Measurements from ENCODE around the gene ADCY5.

ADCY5 gene

DNA sequence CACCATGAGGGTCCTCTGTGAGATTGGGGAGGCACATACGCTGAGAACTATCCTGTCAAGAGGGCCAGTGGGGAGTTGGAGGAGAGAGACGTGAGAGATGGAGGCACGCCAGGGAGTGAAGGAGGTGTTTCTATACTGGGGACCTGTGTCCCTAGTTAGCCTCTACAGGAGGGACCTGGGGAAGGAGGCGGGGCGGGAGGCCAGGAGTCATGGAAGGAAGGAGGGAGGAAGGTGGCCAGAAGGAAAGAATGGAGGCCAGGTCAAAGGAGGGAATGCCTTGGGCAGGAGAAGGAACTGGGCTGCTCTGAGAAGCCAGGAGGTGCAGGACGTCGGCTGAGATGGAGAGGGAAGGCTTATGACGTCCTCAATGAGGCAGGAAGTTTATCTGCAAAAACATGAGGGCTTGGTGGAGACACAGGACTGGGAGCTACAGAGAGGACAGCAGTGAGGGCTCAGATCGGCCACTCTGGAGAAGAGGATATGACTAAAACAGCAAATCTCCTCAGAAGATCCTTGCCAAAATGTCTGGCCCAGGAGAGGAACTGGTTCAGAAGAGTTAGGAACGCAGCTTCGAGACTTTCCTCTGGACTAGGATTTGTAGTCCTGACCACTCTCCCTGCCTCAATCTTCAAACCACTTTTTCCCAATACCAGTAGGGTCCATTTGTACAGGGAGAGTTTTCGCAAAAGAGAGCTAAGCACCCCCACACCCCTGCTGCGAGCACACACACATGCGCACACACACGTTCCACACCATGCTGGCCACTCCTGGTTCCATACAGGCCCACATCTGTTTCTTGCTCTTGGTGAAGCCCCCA is 59.9 kb downstream of the ADCY5 start:
- H3K4me2 ChIP-seq (ENCODE audit: low read length) = no peak overlapping the region
- H3K27me3 ChIP-seq (ENCODE audit: control insufficient read depth, insufficient read depth, low read length) = peaks cover 69% of the 10 kb centered on the region
- no peaks in the 10 kb centered on the region for H3K36me3 ChIP-seq (ENCODE audit: insufficient read depth, low read length)
- H3K9ac ChIP-seq (ENCODE audit: low read depth, low read length) = no peak overlapping the region
- no peaks in the 10 kb centered on the region for H3K9me3 ChIP-seq (replicated peaks; ENCODE audit: low read length)
- H3K4me3 ChIP-seq (ENCODE audit: low read length) = no peak overlapping the region
- H3K4me1 ChIP-seq (ENCODE audit: control insufficient read depth, insufficient read depth, low read length) = no peaks in the 10 kb centered on the region

DNA sequence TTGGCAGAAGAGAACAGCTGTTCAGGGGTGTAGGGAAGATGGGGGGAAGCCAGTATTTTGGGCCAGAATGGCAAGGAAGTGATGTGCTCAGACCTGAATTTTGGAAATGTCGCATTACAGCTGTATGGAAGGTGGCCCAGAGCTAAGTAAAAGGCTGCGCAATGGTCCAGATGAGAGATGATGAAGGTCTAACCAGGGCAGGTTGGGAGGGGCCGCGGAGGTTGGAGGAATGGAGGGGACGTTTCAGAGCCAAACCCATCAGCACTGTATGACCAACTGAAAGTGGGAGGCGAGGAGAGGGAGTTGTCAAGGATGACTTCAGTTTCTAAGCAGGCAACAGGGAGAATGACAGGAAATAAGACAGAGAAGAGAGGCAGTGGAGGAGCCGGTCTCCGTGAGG is 60.8 kb downstream of the ADCY5 start:
- Histone ChIP-seq H3K9me3 (replicated peaks; ENCODE audit: low read length) (no peaks in the 10 kb centered on the region), H3K4me2 (ENCODE audit: low read length) (no peak overlapping the region), H3K36me3 (ENCODE audit: insufficient read depth, low read length) (no peaks in the 10 kb centered on the region), H3K27me3 (ENCODE audit: control insufficient read depth, insufficient read depth, low read length) (peaks cover 75% of the 10 kb centered on the region), H3K4me1 (ENCODE audit: control insufficient read depth, insufficient read depth, low read length) (no peaks in the 10 kb centered on the region), H3K4me3 (ENCODE audit: low read length) (no peak overlapping the region), H3K9ac (ENCODE audit: low read depth, low read length) (no peak overlapping the region)

DNA sequence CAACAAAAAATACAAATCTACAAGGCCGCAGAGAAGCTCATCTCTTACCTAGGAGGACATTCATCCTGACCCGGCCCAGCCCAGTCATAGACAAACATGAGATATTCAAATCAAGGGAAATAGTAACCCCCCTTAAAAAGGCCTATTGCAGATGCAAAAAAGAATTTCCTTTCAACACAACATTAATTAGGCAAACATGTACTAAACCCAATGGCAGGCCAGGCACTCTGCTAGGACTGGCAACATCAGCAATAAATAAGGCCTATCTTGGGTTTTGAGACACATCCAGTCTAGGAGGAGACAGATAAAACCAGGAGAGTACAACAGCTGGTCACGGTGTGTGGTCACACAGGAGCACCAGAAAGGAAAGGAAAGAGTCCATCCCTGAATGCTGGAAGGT is 61.4 kb downstream of the ADCY5 start:
- Histone ChIP-seq H3K4me1 (ENCODE audit: control insufficient read depth, insufficient read depth, low read length) (no peaks in the 10 kb centered on the region), H3K36me3 (ENCODE audit: insufficient read depth, low read length) (no peaks in the 10 kb centered on the region), H3K27me3 (ENCODE audit: control insufficient read depth, insufficient read depth, low read length) (peaks cover 75% of the 10 kb centered on the region), H3K4me2 (ENCODE audit: low read length) (no peak overlapping the region), H3K9me3 (replicated peaks; ENCODE audit: low read length) (no peaks in the 10 kb centered on the region), H3K4me3 (ENCODE audit: low read length) (no peak overlapping the region), H3K9ac (ENCODE audit: low read depth, low read length) (no peak overlapping the region)

DNA sequence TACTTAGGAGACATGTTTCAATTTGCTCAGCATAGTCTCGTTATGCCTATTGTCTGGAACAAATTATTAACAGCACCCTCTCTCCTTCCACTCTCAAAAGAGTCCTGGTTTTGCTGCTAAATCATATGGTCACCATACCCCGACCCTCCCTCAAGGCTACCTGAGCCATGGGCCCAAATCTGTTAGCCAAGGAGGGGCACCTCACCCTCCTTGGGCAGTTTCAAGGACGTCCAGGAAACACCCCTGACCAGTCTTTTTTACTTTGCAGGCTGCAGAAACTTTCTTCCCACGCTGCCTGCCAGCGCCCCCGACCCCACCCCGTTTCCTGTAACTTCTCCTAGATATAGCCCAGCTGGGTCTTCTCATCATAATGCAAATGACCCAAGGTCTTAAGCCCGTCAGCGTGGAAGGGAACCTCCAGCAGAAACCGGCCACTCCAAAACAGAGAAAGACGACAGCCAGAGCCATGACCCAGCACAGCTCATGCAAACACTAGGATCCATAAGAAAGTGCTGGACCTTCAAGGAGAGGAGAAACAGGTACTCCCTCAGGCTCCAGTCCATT is 62.3 kb downstream of the ADCY5 start:
- Histone ChIP-seq H3K4me2 (ENCODE audit: low read length) (no peak overlapping the region), H3K36me3 (ENCODE audit: insufficient read depth, low read length) (no peaks in the 10 kb centered on the region), H3K4me3 (ENCODE audit: low read length) (no peak overlapping the region), H3K9ac (ENCODE audit: low read depth, low read length) (no peak overlapping the region), H3K27me3 (ENCODE audit: control insufficient read depth, insufficient read depth, low read length) (peaks cover 74% of the 10 kb centered on the region), H3K4me1 (ENCODE audit: control insufficient read depth, insufficient read depth, low read length) (no peaks in the 10 kb centered on the region), H3K9me3 (replicated peaks; ENCODE audit: low read length) (no peaks in the 10 kb centered on the region)

DNA sequence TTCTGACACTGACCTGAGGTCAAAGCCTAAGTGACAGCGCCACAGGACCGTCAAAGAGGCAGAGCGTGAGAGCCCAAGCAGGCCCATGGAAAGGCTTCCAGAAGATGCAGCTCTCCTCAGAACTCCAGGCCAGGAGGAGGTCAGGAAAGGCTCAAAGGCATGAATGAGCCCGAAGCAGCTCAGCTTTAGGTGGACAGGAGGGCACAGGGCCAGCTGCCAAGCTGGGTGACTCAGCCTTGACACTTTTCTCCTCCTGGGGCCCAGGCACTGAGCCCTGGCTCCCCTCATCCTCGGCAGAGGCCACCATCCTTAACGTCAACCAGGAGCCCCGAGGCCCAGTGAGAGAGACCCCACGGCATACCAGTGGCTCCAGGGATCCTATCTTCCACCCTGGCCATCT is 62.9 kb downstream of the ADCY5 start:
- Histone ChIP-seq H3K9ac (ENCODE audit: low read depth, low read length) (no peak overlapping the region), H3K4me1 (ENCODE audit: control insufficient read depth, insufficient read depth, low read length) (no peaks in the 10 kb centered on the region), H3K36me3 (ENCODE audit: insufficient read depth, low read length) (no peaks in the 10 kb centered on the region), H3K4me2 (ENCODE audit: low read length) (no peak overlapping the region), H3K4me3 (ENCODE audit: low read length) (no peak overlapping the region), H3K9me3 (replicated peaks; ENCODE audit: low read length) (no peaks in the 10 kb centered on the region), H3K27me3 (ENCODE audit: control insufficient read depth, insufficient read depth, low read length) (peaks cover 74% of the 10 kb centered on the region)

DNA sequence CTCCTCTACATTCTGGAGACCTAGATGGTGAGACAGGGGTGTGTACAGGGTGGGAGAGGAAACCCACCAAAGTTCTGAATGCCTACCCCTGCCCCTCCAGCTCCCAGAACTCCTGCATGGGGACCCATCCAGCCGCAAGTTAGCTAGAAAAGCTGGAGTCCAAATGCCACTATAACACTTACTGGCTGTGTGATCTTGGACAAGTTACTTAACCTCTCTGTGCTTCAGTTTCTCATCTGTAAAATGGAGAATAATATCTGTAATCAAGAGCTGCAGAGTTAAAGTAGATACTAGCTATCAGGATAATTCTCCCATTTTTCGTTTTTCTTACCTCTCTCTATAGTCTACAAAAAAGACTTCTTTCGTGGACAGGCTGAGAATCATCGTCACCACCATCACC is 63.4 kb downstream of the ADCY5 start:
- no peak overlapping the region for H3K4me3 ChIP-seq (ENCODE audit: low read length)
- H3K9ac ChIP-seq (ENCODE audit: low read depth, low read length) = no peak overlapping the region
- H3K4me2 ChIP-seq (ENCODE audit: low read length) = no peak overlapping the region
- no peaks in the 10 kb centered on the region for H3K4me1 ChIP-seq (ENCODE audit: control insufficient read depth, insufficient read depth, low read length)
- no peaks in the 10 kb centered on the region for H3K36me3 ChIP-seq (ENCODE audit: insufficient read depth, low read length)
- no peaks in the 10 kb centered on the region for H3K9me3 ChIP-seq (replicated peaks; ENCODE audit: low read length)
- H3K27me3 ChIP-seq (ENCODE audit: control insufficient read depth, insufficient read depth, low read length) = peaks cover 75% of the 10 kb centered on the region

DNA sequence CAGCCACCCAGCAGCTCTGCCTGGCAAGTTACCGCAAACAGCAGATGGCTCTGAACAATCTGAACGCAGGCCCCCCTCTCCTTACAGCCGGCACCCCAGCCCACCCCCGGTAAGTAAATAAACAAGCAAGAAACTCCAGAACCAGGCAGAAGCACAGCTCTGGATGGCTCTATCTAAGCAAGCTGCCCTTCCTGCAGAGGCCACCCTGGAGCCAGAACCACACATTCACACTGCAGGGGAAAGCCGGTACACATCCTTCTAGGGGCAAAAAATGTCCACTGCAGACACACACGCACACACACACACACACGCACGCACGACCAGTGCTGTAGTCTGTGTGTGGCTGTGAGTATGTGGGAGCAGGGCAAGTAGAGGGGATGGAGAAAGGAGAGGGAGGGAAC is 63.9 kb downstream of the ADCY5 start:
- Histone ChIP-seq H3K9me3 (replicated peaks; ENCODE audit: low read length) (no peaks in the 10 kb centered on the region), H3K4me1 (ENCODE audit: control insufficient read depth, insufficient read depth, low read length) (no peaks in the 10 kb centered on the region), H3K4me3 (ENCODE audit: low read length) (no peak overlapping the region), H3K4me2 (ENCODE audit: low read length) (no peak overlapping the region), H3K36me3 (ENCODE audit: insufficient read depth, low read length) (no peaks in the 10 kb centered on the region), H3K27me3 (ENCODE audit: control insufficient read depth, insufficient read depth, low read length) (peaks cover 75% of the 10 kb centered on the region), H3K9ac (ENCODE audit: low read depth, low read length) (no peak overlapping the region)

DNA sequence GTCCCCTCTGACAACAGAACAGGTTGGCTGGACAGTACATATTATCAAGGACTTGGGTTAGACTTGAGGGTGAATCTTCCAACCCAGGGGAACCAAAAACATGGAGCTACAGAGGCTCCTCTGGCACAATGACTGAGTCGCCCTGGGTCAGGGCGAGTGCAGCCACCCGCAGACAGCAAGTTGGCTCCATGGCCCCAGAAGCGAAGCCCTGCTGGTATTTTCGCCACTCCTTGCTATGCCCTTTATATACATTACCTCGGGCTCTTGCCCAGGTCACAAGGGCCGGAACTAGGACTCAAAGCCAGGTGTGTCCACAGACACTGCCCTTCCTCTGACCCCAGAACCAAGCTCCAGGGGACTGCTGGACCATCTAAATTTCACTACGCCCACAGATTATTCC is 64.6 kb downstream of the ADCY5 start:
- H3K4me1 ChIP-seq (ENCODE audit: control insufficient read depth, insufficient read depth, low read length) = no peaks in the 10 kb centered on the region
- H3K9ac ChIP-seq (ENCODE audit: low read depth, low read length) = no peak overlapping the region
- H3K4me2 ChIP-seq (ENCODE audit: low read length) = no peak overlapping the region
- H3K36me3 ChIP-seq (ENCODE audit: insufficient read depth, low read length) = no peaks in the 10 kb centered on the region
- H3K9me3 ChIP-seq (replicated peaks; ENCODE audit: low read length) = no peaks in the 10 kb centered on the region
- H3K27me3 ChIP-seq (ENCODE audit: control insufficient read depth, insufficient read depth, low read length) = peaks cover 70% of the 10 kb centered on the region
- no peak overlapping the region for H3K4me3 ChIP-seq (ENCODE audit: low read length)

DNA sequence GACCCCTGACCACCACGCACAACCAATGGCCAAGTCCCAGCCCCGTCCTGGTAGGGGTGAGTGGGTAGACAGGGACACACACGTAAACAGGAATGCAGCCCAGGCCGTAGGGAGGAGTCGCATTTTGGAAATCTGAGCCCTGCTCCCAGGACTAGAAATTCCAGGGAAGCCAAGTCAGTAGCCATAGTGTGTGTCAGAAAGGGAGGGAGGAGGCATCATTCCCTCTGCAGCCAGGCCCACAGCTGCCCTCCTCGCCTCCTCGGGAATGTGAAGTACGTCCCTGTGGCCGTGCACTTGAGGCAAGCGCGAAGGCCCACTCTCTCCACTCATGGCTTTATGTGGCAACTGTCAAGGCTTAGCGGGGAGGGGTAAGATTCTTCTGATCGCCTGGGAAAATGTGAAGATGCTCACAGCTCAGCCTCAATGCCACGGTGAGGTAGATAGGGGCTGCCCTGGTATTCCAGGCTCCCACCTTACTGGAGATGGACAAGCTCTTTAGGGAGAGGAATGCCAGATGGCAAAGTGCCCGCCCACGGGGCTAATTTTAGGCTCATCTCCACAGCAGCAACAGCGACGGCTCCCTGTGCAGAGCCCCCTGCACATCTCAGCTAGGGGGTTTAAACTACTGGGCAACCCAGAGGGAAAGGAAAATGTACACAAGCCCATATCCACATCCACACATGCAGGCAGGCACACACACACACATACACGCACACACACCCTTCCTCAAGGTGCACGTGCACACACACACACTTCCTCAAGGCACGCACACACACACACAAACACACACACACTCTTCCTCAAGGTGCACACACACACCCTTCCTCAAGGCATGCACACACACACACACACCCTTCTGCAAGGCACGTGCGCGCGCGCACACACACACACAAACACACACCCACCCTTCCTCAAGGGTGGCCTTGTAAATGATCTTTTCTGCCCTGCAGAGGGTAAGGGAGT is 65.5 kb downstream of the ADCY5 start:
- no peak overlapping the region for H3K4me2 ChIP-seq (ENCODE audit: low read length)
- peaks cover 68% of the 10 kb centered on the region for H3K27me3 ChIP-seq (ENCODE audit: control insufficient read depth, insufficient read depth, low read length)
- no peak overlapping the region for H3K4me3 ChIP-seq (ENCODE audit: low read length)
- H3K9ac ChIP-seq (ENCODE audit: low read depth, low read length) = no peak overlapping the region
- no peaks in the 10 kb centered on the region for H3K9me3 ChIP-seq (replicated peaks; ENCODE audit: low read length)
- H3K36me3 ChIP-seq (ENCODE audit: insufficient read depth, low read length) = no peaks in the 10 kb centered on the region
- no peaks in the 10 kb centered on the region for H3K4me1 ChIP-seq (ENCODE audit: control insufficient read depth, insufficient read depth, low read length)

DNA sequence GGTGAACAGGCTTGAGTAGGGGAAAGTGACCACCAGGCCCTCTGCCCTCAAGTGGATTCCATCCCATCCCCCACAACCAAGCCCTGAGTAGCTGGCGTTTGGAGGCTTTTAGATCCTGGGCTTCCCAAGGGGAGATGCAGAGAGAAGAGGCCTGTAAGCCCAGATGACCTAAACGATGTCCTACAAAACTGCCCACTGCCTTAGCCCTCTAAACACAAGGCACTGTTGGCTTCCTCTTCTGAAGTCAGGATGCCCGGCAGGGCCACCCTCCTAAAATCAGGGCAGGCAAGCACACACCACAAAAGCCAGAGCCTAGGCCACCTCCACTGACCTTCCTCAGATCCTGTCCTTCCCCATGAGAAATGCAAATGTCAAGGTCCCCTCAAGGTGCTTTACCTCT is 68.6 kb downstream of the ADCY5 start:
- Histone ChIP-seq H3K27me3 (ENCODE audit: control insufficient read depth, insufficient read depth, low read length) (peaks cover 62% of the 10 kb centered on the region), H3K36me3 (ENCODE audit: insufficient read depth, low read length) (no peaks in the 10 kb centered on the region), H3K9ac (ENCODE audit: low read depth, low read length) (no peak overlapping the region), H3K4me2 (ENCODE audit: low read length) (no peak overlapping the region), H3K9me3 (replicated peaks; ENCODE audit: low read length) (no peaks in the 10 kb centered on the region), H3K4me1 (ENCODE audit: control insufficient read depth, insufficient read depth, low read length) (no peaks in the 10 kb centered on the region), H3K4me3 (ENCODE audit: low read length) (no peak overlapping the region)

DNA sequence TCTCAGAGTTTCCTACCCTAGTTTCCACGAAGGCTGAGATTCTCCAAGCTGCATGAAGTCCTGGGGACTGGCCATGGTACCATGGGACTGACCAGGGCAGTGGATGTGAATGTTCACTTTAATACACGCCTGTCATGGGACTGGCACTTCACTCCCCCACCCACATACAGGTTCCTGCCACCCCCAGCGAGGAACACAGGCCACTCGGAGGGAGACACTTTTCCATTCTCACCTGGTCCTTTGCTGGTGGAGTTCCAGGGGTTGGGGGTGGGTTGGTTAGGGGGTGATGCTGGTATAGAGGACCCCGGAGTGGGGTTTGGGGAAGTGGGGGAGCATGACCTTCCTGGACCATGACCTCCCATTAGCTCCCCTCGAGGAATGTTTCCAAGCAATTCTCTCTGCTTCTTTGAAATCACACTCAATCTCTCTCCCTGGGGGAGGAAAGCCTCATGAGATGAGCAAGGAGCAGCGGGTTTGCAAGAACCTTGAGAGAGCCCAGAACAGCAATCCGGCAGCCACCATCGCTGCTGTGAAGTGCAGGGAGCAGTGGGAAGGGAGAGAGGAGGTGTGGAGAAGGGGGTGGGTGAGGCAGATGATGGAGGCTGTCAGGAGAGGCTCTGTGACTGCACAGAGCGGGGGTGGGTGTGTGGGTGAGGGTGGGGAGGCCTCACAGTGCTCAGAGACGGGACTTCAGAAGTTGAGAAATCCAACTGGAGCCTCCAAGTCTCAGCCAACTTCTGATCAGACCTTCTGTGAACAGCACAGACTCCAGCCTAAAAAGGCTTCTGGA is 69.7 kb downstream of the ADCY5 start:
- H3K27me3 ChIP-seq (ENCODE audit: control insufficient read depth, insufficient read depth, low read length) = peaks cover 62% of the 10 kb centered on the region
- no peaks in the 10 kb centered on the region for H3K36me3 ChIP-seq (ENCODE audit: insufficient read depth, low read length)
- H3K9ac ChIP-seq (ENCODE audit: low read depth, low read length) = no peak overlapping the region
- no peaks in the 10 kb centered on the region for H3K9me3 ChIP-seq (replicated peaks; ENCODE audit: low read length)
- no peaks in the 10 kb centered on the region for H3K4me1 ChIP-seq (ENCODE audit: control insufficient read depth, insufficient read depth, low read length)
- no peak overlapping the region for H3K4me2 ChIP-seq (ENCODE audit: low read length)
- no peak overlapping the region for H3K4me3 ChIP-seq (ENCODE audit: low read length)
